Measurements from ENCODE around the gene MIS12. TPM values are rescaled to one million over a fixed set of nuclear protein-coding genes. Genes with fewer than 3 reads are reported as not detected.
A peak's percentile ranks its signal among the peaks of the same experiment; 100 is the strongest.

MIS12 gene
- total and polyA plus RNA-seq, 4 donors: 7.3 to 16.1 (median 12.9) TPM

DNA sequence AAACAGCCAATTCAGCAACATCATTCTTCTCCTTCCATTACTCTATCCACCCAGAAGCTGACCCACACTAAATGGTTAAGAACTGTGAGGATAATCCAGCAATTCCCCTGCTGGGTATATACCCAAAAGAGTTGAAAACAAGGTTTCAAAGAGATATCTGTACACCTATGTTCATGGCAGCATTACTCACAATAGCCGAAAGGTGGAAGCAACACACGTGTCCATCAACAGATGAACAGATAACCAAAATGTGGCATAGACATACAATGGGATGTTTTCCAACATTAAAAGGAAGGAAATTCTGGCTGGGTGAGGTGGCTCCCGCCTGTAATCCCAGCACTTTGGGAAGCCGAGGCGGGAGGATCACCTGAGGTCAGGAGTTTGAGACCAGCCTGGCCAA, 19.9 kb downstream of the MIS12 start:
- no peak for ATAC-seq (ENCODE audit: low FRiP score)
- intact Hi-C loops (cut with DNase I): no loop called here
- WGBS, 2 donors: 95 to 98% methylated on average over 5 of the region's 5 CpGs

DNA sequence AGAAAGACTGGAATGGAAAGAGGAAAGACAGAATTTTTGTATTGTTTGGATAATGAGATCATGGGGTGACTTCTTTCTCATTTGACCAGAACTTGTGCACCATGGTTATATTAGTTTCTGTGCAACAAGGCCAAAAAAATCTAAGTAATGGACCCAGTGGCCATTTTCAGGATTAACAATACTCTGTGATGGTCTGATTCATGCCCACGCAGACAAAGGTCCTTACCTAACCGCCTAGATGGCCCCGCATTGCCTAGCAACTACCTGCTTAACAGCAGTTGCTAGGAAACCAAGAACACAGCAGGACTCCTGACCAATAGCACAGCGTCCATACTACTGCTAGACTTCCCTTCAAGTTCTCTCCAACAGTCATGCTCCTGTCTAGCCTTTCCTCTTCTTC, 22.4 kb downstream of the MIS12 start:
- ATAC-seq (ENCODE audit: low FRiP score) (no peak), DNase-seq (no peak)
- Histone ChIP-seq H3K9me3 (ENCODE audit: control insufficient read depth, low read length) (no peaks in the 10 kb centered on the region), H3K27me3 (ENCODE audit: control insufficient read depth in 1 of 2, insufficient read depth in 2 of 2, low read length in 1 of 2) (no peaks in the 10 kb centered on the region), H3K27ac (ENCODE audit: low read depth in 1 of 2, low read length in 2 of 2) (no peak overlapping the region), H3K36me3 (ENCODE audit: control insufficient read depth in 1 of 2, insufficient read depth in 2 of 2, low read length in 1 of 2) (no peaks in the 10 kb centered on the region), H3K4me3 (ENCODE audit: low read length in 2 of 2) (no peak overlapping the region), H3K4me1 (ENCODE audit: control insufficient read depth in 1 of 2, insufficient read depth in 2 of 2, low read length in 2 of 2) (no peaks in the 10 kb centered on the region)
- intact Hi-C loops (cut with DNase I): no loop called here
- WGBS, 2 donors: 49 to 60% methylated on average over 4 of the region's 4 CpGs

More for the DNA sequence above, 19.9 kb downstream of the MIS12 start:
- DNase-seq: no peak
- no peak overlapping the region for H3K27ac ChIP-seq (ENCODE audit: low read depth in 1 of 2, low read length in 2 of 2)
- no peaks in the 10 kb centered on the region for H3K36me3 ChIP-seq (ENCODE audit: control insufficient read depth in 1 of 2, insufficient read depth in 2 of 2, low read length in 1 of 2)
- H3K9me3 ChIP-seq (ENCODE audit: control insufficient read depth, low read length): no peaks in the 10 kb centered on the region
- no peak overlapping the region for H3K4me3 ChIP-seq (ENCODE audit: low read length in 2 of 2)
- no peaks in the 10 kb centered on the region for H3K4me1 ChIP-seq (ENCODE audit: control insufficient read depth in 1 of 2, insufficient read depth in 2 of 2, low read length in 2 of 2)
- no peaks in the 10 kb centered on the region for H3K27me3 ChIP-seq (ENCODE audit: control insufficient read depth in 1 of 2, insufficient read depth in 2 of 2, low read length in 1 of 2)

DNA sequence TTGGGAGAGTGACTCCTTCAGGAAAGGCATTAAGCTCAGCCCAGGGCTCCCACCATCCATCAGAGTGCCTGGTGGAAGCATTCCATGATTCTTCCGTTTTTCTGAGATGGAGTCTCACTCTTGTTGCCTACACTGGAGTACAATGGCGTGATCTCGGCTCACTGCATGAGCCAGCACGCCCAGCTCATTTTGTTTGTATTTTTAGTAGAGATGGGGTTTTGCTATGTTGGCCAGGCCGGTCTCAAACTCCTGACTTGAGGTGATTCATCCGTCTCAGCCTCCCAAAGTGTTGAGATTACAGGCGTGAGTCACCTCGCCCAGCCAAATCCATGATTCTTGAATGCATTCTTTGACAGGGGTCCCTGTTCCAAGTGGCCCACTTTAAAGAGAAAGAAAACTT, 23.1 kb downstream of the MIS12 start:
- Histone ChIP-seq H3K27me3 (ENCODE audit: control insufficient read depth in 1 of 2, insufficient read depth in 2 of 2, low read length in 1 of 2) (no peaks in the 10 kb centered on the region), H3K4me1 (ENCODE audit: control insufficient read depth in 1 of 2, insufficient read depth in 2 of 2, low read length in 2 of 2) (no peaks in the 10 kb centered on the region), H3K27ac (ENCODE audit: low read depth in 1 of 2, low read length in 2 of 2) (no peak overlapping the region), H3K36me3 (ENCODE audit: control insufficient read depth in 1 of 2, insufficient read depth in 2 of 2, low read length in 1 of 2) (no peaks in the 10 kb centered on the region), H3K4me3 (ENCODE audit: low read length in 2 of 2) (no peak overlapping the region), H3K9me3 (ENCODE audit: control insufficient read depth, low read length) (no peaks in the 10 kb centered on the region)
- DNase-seq (no peak), ATAC-seq (ENCODE audit: low FRiP score) (no peak)
- intact Hi-C loops (cut with DNase I): no loop called here
- WGBS, 2 donors: 67 to 79% methylated on average over 8 of the region's 8 CpGs

DNA sequence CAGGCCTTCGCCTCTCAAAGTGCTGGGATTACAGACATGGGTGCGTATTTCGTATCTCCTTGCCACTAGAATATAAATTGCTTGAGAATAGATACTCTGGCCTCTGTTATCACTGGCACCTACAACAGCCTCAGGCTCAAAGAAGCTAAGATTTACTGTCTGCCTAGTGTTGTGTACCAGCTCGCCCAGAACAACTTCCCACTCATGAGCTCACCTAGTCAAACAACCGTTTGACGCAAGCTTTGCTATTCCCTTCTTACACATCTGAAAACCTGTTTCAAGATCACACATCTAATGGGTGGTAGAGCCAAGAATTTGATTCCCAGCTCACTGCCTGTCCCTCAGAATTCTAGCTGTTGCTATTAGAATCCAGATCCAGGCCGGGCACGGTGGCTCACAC, 24.4 kb downstream of the MIS12 start:
- intact Hi-C loops (cut with DNase I): no loop called here
- H3K27me3 ChIP-seq (ENCODE audit: control insufficient read depth in 1 of 2, insufficient read depth in 2 of 2, low read length in 1 of 2): no peaks in the 10 kb centered on the region
- ATAC-seq (ENCODE audit: low FRiP score) (no peak), DNase-seq (no peak)
- no peak overlapping the region for H3K27ac ChIP-seq (ENCODE audit: low read depth in 1 of 2, low read length in 2 of 2)
- H3K9me3 ChIP-seq (ENCODE audit: control insufficient read depth, low read length): no peaks in the 10 kb centered on the region
- no peaks in the 10 kb centered on the region for H3K36me3 ChIP-seq (ENCODE audit: control insufficient read depth in 1 of 2, insufficient read depth in 2 of 2, low read length in 1 of 2)
- H3K4me3 ChIP-seq (ENCODE audit: low read length in 2 of 2): no peak overlapping the region
- no peaks in the 10 kb centered on the region for H3K4me1 ChIP-seq (ENCODE audit: control insufficient read depth in 1 of 2, insufficient read depth in 2 of 2, low read length in 2 of 2)
- 90 to 93% methylated on average over 8 of the region's 8 CpGs for WGBS, 2 donors

DNA sequence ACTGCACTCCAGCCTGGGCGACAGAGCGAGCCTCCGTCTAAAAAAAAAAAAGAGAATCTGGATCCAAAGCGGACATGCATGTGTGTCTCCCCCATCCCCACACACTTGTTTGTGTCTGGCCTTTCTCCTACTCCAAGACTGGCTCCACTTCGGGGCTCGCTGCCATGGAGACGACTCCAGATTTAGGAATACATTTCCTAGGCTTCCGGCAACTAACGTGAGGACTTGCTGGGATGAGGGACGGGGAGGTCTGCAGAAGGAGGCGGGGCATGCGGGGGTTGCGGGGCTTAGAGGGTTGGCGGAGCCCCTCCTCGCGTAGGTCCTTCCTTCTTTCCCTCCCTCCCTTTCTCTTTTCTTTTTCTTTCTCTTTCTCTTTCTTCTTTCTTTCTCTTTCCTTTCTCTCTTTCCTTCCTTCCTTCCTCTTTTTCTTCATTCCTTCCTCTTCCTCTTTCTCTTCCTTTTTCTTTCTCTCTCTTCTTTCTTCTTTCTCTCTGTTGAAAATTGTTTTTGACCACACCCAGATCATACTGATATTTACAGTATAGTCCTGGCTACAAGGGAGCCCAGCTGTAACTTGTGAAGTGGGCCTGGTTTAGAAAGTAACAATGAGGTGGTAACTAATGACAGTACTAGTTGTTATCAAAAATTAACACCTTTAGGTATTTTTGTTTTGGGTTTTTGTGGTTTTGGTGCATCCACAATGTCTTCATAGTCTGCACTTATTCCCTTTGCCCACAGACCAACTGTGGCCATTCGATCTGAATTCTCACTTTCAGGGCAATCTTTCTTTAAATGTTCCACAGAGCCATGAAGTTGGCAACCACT, 25.2 kb downstream of the MIS12 start:
- intact Hi-C loops (cut with DNase I): no loop called here
- DNase-seq: no peak
- H3K27me3 ChIP-seq (ENCODE audit: control insufficient read depth in 1 of 2, insufficient read depth in 2 of 2, low read length in 1 of 2): no peaks in the 10 kb centered on the region
- H3K27ac ChIP-seq (ENCODE audit: low read depth in 1 of 2, low read length in 2 of 2): no peak overlapping the region
- no peaks in the 10 kb centered on the region for H3K9me3 ChIP-seq (ENCODE audit: control insufficient read depth, low read length)
- no peaks in the 10 kb centered on the region for H3K4me1 ChIP-seq (ENCODE audit: control insufficient read depth in 1 of 2, insufficient read depth in 2 of 2, low read length in 2 of 2)
- no peak overlapping the region for H3K4me3 ChIP-seq (ENCODE audit: low read length in 2 of 2)
- WGBS, 2 donors: 41 to 60% methylated on average over 17 of the region's 17 CpGs
- H3K36me3 ChIP-seq (ENCODE audit: control insufficient read depth in 1 of 2, insufficient read depth in 2 of 2, low read length in 1 of 2): no peaks in the 10 kb centered on the region
- no peak for ATAC-seq (ENCODE audit: low FRiP score)

DNA sequence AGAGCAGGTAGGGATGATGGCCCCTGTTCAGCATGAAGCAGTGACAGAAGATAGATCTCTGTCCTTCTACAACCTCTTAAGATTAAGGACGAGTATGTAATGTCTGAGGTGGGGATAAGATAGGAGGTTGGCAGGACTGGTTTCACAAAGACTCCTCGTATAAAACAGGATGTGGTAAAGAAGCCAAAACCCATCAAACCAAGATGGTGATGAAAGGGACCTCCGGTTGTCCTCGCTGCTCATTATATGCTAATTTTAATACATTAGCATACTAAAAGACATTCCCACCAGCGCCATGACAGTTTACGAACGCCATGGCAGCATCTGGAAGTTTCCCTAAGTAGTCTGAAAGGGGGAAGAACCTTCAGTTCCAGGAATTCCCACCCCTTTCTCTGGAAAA, 27.3 kb downstream of the MIS12 start:
- no peak for DNase-seq
- Histone ChIP-seq H3K36me3 (ENCODE audit: control insufficient read depth in 1 of 2, insufficient read depth in 2 of 2, low read length in 1 of 2) (no peaks in the 10 kb centered on the region), H3K4me1 (ENCODE audit: control insufficient read depth in 1 of 2, insufficient read depth in 2 of 2, low read length in 2 of 2) (no peaks in the 10 kb centered on the region), H3K27me3 (ENCODE audit: control insufficient read depth in 1 of 2, insufficient read depth in 2 of 2, low read length in 1 of 2) (no peaks in the 10 kb centered on the region), H3K27ac (ENCODE audit: low read depth in 1 of 2, low read length in 2 of 2) (no peak overlapping the region), H3K9me3 (ENCODE audit: control insufficient read depth, low read length) (no peaks in the 10 kb centered on the region), H3K4me3 (ENCODE audit: low read length in 2 of 2) (no peak overlapping the region)
- WGBS, 2 donors: 73 to 81% methylated on average over 7 of the region's 7 CpGs
- intact Hi-C loops (cut with DNase I): no loop called here
- no peak for ATAC-seq (ENCODE audit: low FRiP score)

DNA sequence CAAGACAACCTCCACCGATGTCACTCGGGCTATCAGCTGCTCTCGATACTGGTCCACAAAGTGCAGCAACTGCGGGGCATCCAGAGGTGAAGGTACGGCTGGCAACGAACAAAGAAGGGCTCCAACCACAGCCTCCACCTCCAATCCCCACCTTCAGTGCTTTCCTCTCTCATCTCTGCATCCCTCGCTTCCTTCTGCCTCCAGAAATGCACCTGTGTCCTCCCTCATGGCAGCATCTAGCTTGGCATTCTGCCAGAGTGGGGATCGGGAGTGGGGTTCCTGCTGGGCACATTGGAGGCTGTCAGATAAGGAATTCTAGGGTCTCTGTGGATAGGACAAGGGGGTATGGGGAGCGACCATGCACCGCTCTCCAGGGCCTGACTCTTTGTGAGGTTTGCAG, 28.6 kb downstream of the MIS12 start:
- Histone ChIP-seq H3K4me3 (ENCODE audit: low read length in 2 of 2) (no peak overlapping the region), H3K27ac (ENCODE audit: low read depth in 1 of 2, low read length in 2 of 2) (no peak overlapping the region), H3K9me3 (ENCODE audit: control insufficient read depth, low read length) (no peaks in the 10 kb centered on the region), H3K36me3 (ENCODE audit: control insufficient read depth in 1 of 2, insufficient read depth in 2 of 2, low read length in 1 of 2) (no peaks in the 10 kb centered on the region), H3K4me1 (ENCODE audit: control insufficient read depth in 1 of 2, insufficient read depth in 2 of 2, low read length in 2 of 2) (no peaks in the 10 kb centered on the region), H3K27me3 (ENCODE audit: control insufficient read depth in 1 of 2, insufficient read depth in 2 of 2, low read length in 1 of 2) (no peaks in the 10 kb centered on the region)
- DNase-seq: no peak
- intact Hi-C loops (cut with DNase I): no loop called here
- 91 to 95% methylated on average over 10 of the region's 10 CpGs for WGBS, 2 donors
- ATAC-seq (ENCODE audit: low FRiP score): no peak

DNA sequence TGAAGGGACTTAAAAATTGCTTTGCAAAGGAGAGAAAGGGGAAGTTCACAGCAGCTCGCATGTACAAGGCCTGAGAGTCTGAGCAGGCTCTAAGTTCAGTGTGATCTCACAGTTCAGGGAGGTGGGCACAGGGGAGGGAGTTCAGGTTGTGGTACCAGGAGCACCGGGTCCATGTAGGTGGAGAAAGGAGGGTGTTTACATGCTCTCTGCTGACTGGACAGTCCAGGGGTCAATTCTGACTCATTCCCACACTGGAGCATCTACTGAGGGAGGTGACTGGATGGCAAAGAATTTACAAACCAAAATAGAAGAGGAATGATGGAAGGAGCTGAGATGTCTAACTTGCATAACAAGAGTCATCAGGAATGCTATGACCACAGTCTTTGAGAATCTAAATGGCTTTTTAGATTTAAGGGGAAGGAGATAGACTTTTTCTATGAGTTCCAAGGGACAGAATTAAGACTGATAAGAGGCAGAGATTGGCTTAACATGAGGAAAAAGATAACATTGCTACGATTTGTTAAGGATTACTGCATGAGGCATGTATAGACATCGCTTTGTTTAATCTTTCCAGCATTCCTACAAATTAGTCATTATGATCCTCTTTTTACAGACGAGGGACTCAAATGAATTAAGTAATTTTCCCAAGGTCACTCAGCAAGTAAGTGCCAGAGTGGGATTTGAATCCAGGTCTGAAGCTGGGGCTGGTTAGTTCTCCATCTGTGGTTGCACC, 29.9 kb downstream of the MIS12 start:
- ATAC-seq (ENCODE audit: low FRiP score): peak; percentile 21
- no peak overlapping the region for H3K27ac ChIP-seq (ENCODE audit: low read depth in 1 of 2, low read length in 2 of 2)

DNA sequence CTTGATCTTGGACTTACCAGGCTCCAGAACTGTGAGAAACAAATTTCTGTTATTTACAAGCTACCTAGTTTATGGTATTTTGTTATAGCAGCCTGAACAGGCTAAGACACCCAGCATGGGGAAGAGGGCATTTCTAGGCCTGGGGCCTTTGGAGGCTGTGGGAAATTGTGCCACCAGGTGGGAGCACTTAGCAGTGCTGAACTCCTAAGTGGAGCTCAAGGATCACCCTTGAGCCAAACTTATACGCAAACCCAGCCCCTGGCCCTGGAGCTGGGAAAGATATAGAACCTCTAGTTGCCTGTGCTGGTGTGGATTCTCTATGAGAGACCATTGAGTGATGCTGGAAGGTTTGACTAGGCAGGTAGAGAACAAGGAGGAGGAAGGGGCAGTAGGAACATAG, 36.1 kb downstream of the MIS12 start:
- Histone ChIP-seq H3K27ac (ENCODE audit: low read depth in 1 of 2, low read length in 2 of 2) (no peak overlapping the region), H3K4me1 (ENCODE audit: control insufficient read depth in 1 of 2, insufficient read depth in 2 of 2, low read length in 2 of 2) (peaks cover 0 to 1% of the 10 kb centered on the region in 2 donors), H3K9me3 (ENCODE audit: control insufficient read depth, low read length) (no peaks in the 10 kb centered on the region), H3K27me3 (ENCODE audit: control insufficient read depth in 1 of 2, insufficient read depth in 2 of 2, low read length in 1 of 2) (no peaks in the 10 kb centered on the region), H3K36me3 (ENCODE audit: control insufficient read depth in 1 of 2, insufficient read depth in 2 of 2, low read length in 1 of 2) (peaks cover 0 to 3% of the 10 kb centered on the region in 2 donors), H3K4me3 (ENCODE audit: low read length in 2 of 2) (no peak overlapping the region)
- no peak for DNase-seq
- intact Hi-C loops (cut with DNase I): no loop called here
- 96 to 98% methylated on average over 1 of the region's 1 CpG for WGBS, 2 donors
- ATAC-seq (ENCODE audit: low FRiP score): no peak

More for the DNA sequence above, 29.9 kb downstream of the MIS12 start:
- DNase-seq: no peak
- intact Hi-C loops (cut with DNase I): no loop called here
- Histone ChIP-seq H3K27me3 (ENCODE audit: control insufficient read depth in 1 of 2, insufficient read depth in 2 of 2, low read length in 1 of 2) (no peaks in the 10 kb centered on the region), H3K36me3 (ENCODE audit: control insufficient read depth in 1 of 2, insufficient read depth in 2 of 2, low read length in 1 of 2) (no peaks in the 10 kb centered on the region), H3K9me3 (ENCODE audit: control insufficient read depth, low read length) (no peaks in the 10 kb centered on the region), H3K4me3 (ENCODE audit: low read length in 2 of 2) (no peak overlapping the region), H3K4me1 (ENCODE audit: control insufficient read depth in 1 of 2, insufficient read depth in 2 of 2, low read length in 2 of 2) (no peaks in the 10 kb centered on the region)
- 24 to 28% methylated on average over 5 of the region's 5 CpGs for WGBS, 2 donors

All from aorta (tissue), 5 donors.